Colonic mucosa (tissue), 4 donors: ENCODE data around the gene PASK. TPM values are rescaled to one million over a fixed set of nuclear protein-coding genes. Genes with fewer than 3 reads are reported as not detected.

Experiments
- DNase-seq: peaks from one replicate; pipeline ENCODE4 v3.0.0-alpha.2; 2020
- H3K27ac ChIP-seq: fragments of 200-600 bp; one replicate; pipeline ENCODE4 v1.8.0; 2021
- H3K27me3 ChIP-seq: fragments of 200-600 bp; one replicate; pipeline ENCODE4 v1.8.0; 2021
- H3K36me3 ChIP-seq: fragments of 200-600 bp; one replicate; pipeline ENCODE4 v1.8.0; 2021
- H3K4me1 ChIP-seq: fragments of 200-600 bp; one replicate; pipeline ENCODE4 v1.8.0; 2021; ENCODE audit warnings: mild to moderate bottlenecking
- H3K4me3 ChIP-seq: fragments of 200-600 bp; one replicate; pipeline ENCODE4 v1.8.0; 2021
- H3K9ac ChIP-seq, 2 donors: one replicate each; pipeline ENCODE4 v1.7.0; 2013; ENCODE audit warnings: control low read depth in 2 of 2, low read depth in 2 of 2, low read length in 2 of 2
- H3K9me3 ChIP-seq: fragments of 200-600 bp; one replicate; pipeline ENCODE4 v1.8.0; 2021
- intact Hi-C: fragments of 100-400 bp; cut with DNase I; formaldehyde crosslinking; loops from one replicate; pipeline ENCODE4 v1.14.1; 2022
- total RNA-seq, 2 donors: library from RNA; stranded (reverse); fragmentation: NEBNext Ultra II Directional in 1 of 2; extraction: Animal tissue kit (Norgen Biotek cat#: 25700) in 1 of 2; gene quantifications; one replicate each; pipeline ENCODE4 v1.2.1, GENCODE V29; 2021
- TF ChIP-seq, protein P1 (sequence below): fragments of 200-600 bp; IDR thresholded peaks from one replicate; pipeline ENCODE4 v1.8.0; 2022; ENCODE audit warnings: antibody characterized with exemption, mild to moderate bottlenecking
- donor health status: healthy.
- donor health status: DM: no; HTN: no; CAD: no.
- donor health status: DM: no; HTN: no; CAD: no.

The PASK gene
- total RNA-seq, 2 donors from 2014 or later = 5.6 to 39.2 TPM

GRCh38 chr2:241157841-241158545 lies 8.7 kb upstream of the PASK start:
- Histone ChIP-seq H3K9me3 (no peaks in the 10 kb centered on the region), H3K4me1 (no peaks in the 10 kb centered on the region), H3K4me3 (no peak overlapping the region), H3K27ac (no peak overlapping the region), H3K9ac (no peak overlapping the region), H3K36me3 (peaks cover 5% of the 10 kb centered on the region), H3K27me3 (no peaks in the 10 kb centered on the region)
- TF ChIP-seq, protein P1, sequence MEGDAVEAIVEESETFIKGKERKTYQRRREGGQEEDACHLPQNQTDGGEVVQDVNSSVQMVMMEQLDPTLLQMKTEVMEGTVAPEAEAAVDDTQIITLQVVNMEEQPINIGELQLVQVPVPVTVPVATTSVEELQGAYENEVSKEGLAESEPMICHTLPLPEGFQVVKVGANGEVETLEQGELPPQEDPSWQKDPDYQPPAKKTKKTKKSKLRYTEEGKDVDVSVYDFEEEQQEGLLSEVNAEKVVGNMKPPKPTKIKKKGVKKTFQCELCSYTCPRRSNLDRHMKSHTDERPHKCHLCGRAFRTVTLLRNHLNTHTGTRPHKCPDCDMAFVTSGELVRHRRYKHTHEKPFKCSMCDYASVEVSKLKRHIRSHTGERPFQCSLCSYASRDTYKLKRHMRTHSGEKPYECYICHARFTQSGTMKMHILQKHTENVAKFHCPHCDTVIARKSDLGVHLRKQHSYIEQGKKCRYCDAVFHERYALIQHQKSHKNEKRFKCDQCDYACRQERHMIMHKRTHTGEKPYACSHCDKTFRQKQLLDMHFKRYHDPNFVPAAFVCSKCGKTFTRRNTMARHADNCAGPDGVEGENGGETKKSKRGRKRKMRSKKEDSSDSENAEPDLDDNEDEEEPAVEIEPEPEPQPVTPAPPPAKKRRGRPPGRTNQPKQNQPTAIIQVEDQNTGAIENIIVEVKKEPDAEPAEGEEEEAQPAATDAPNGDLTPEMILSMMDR = no peak
- intact Hi-C loops = no loop called here
- no peak for DNase-seq

- intact Hi-C loops = no loop called here
- H3K4me1 ChIP-seq = no peaks in the 10 kb centered on the region
- no peak overlapping the region for H3K27ac ChIP-seq
- DNase-seq = no peak
- H3K36me3 ChIP-seq = peaks cover 5% of the 10 kb centered on the region
- H3K4me3 ChIP-seq = no peak overlapping the region
- no peaks in the 10 kb centered on the region for H3K27me3 ChIP-seq
- no peak overlapping the region for H3K9ac ChIP-seq
- no peaks in the 10 kb centered on the region for H3K9me3 ChIP-seq
- TF ChIP-seq, protein P1 = no peak
Observed at GRCh38 chr2:241156971-241157441, 7.7 kb upstream of the PASK start.

- intact Hi-C loops = no loop called here
- no peak overlapping the region for H3K4me3 ChIP-seq
- H3K9me3 ChIP-seq = no peaks in the 10 kb centered on the region
- H3K27me3 ChIP-seq = no peaks in the 10 kb centered on the region
- no peak overlapping the region for H3K9ac ChIP-seq
- H3K4me1 ChIP-seq = peaks cover 6% of the 10 kb centered on the region
- H3K27ac ChIP-seq = no peak overlapping the region
- peaks cover 5% of the 10 kb centered on the region for H3K36me3 ChIP-seq
- TF ChIP-seq, protein P1 = no peak
- DNase-seq = no peak
Observed at GRCh38 chr2:241155936-241156335, 6.7 kb upstream of the PASK start.

- H3K4me1 ChIP-seq = peaks cover 6% of the 10 kb centered on the region
- H3K9me3 ChIP-seq = no peaks in the 10 kb centered on the region
- no peaks in the 10 kb centered on the region for H3K27me3 ChIP-seq
- H3K27ac ChIP-seq = no peak overlapping the region
- TF ChIP-seq, protein P1 = no peak
- H3K4me3 ChIP-seq = no peak overlapping the region
- H3K36me3 ChIP-seq = peaks cover 5% of the 10 kb centered on the region
- no peak overlapping the region for H3K9ac ChIP-seq
- DNase-seq = no peak
- intact Hi-C loops = no loop called here
Observed at GRCh38 chr2:241154915-241155314, 5.6 kb upstream of the PASK start.

DNA sequence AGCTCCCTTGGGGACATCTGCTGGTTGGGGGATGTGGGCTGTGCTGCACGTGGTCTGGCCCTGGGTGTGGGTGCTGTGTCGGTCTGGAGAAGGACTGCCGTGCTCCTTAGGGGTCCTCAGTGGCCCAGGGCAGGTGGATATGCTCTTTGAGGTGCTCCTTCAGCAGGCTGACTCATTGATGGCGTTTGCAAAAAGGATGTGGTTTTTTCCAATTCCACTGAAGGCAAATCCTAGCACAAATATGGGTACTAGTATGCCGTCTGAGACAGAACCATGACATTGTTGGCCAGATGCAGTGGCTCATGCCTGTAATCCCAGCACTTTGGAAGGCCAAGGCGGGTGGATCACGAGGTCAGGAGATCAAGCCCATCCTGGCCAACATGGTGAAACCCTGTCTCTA lies 4.3 kb upstream of the PASK start:
- intact Hi-C loops = no loop called here
- H3K4me3 ChIP-seq = no peak overlapping the region
- no peaks in the 10 kb centered on the region for H3K27me3 ChIP-seq
- H3K9me3 ChIP-seq = no peaks in the 10 kb centered on the region
- no peak overlapping the region for H3K9ac ChIP-seq
- peaks cover 6% of the 10 kb centered on the region for H3K4me1 ChIP-seq
- H3K36me3 ChIP-seq = peaks cover 5% of the 10 kb centered on the region
- TF ChIP-seq, protein P1 = no peak
- no peak for DNase-seq
- no peak overlapping the region for H3K27ac ChIP-seq
